GM21515 (cell line): ENCODE data around the gene PHF24.
"Not testable (repeated sequence)": the region's sequence is repeated elsewhere in the genome, so short reads cannot be mapped to it uniquely, and the experiment has no call there.

Experiments used
- ATAC-seq: cut with Tn5 transposase; IDR thresholded peaks from one replicate; pipeline ENCODE4 v1.9.1; 2021; ENCODE audit not compliant: unreplicated experiment

PHF24 gene

GRCh38 chr9:34996181-34996904 lies 38.3 kb downstream of the PHF24 start:
- ATAC-seq = no peak

DNA sequence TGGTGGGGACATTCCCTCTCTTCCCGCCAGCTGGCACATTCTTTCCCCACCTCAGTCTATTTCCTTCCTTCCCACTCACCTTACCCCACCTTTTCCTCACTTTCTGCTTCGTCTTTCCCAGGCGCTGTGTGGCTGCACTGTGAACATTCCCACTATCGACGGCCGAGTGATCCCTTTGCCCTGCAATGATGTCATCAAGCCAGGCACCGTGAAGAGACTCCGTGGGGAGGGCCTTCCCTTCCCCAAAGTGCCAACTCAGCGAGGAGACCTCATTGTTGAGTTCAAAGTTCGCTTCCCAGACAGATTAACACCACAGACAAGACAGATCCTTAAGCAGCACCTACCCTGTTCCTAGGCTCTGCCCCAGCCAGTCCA lies 38.8 kb downstream of the PHF24 start:
- ATAC-seq = no peak

DNA sequence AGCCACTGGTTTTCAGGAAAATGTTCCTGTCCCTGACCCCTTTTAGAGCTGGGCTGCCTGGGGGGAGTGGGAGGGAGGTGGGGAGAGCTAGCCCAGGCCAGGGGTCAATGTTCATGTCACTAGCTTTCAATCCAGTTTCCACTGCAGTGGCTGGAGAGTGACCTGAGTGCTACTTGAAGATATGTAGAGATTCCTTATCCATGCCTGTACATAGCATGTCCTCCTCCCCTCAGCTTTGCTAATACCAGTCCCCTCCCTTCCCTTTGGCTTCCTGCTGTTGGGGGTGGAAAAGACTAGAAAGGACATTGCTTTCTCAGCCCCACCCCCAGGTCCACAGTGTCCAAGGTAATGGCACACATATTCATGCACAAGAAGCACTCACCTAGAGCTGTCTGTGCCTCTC lies 39.3 kb downstream of the PHF24 start:
- no peak for ATAC-seq

- no peak for ATAC-seq
Measured at GRCh38 chr9:34998266-34998665, 40.2 kb downstream of the PHF24 start.

- no peak for ATAC-seq
Measured at GRCh38 chr9:34999576-34999975, 41.5 kb downstream of the PHF24 start.

GRCh38 chr9:35000535-35001284 lies 42.6 kb downstream of the PHF24 start:
- no peak for ATAC-seq

GRCh38 chr9:35001285-35001677 lies 43.2 kb downstream of the PHF24 start:
- ATAC-seq = no peak

- ATAC-seq = no peak
Measured at GRCh38 chr9:35001803-35002502, 43.9 kb downstream of the PHF24 start.

- no peak for ATAC-seq
Measured at GRCh38 chr9:35002623-35003022, 44.5 kb downstream of the PHF24 start.

GRCh38 chr9:35004299-35004698 lies 46.2 kb downstream of the PHF24 start:
- not testable (repeated sequence) for ATAC-seq

DNA sequence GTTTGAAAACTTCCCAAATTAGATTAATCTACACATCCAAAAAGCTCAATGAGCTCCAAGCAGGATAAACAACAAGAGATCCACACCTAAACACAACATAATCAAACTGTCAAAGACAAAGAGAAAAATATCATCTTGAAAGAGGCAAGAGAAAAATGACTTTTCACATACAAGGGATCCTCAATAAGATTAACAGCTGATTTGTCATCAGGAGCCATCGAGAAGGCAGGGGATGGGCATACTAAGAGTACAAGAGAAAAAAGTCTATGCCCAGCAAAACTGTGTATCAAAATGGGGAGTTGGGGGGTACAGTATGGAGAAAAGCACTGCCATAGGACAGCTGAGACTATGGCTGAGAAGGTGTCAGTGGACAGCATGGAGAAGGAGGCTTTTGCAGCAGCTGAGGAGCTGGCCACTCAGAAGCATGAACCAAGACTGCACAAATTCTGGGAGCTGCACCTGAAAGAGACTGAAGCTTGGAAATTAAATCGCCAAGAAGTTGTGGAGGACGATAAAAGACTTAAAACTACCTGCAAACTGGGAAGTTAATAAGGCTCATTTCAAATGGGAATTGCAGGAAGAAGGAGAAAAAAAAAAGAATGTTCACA lies 52.4 kb downstream of the PHF24 start:
- ATAC-seq = no peak

GRCh38 chr9:35014517-35014916 lies 56.4 kb downstream of the PHF24 start:
- ATAC-seq = no peak

DNA sequence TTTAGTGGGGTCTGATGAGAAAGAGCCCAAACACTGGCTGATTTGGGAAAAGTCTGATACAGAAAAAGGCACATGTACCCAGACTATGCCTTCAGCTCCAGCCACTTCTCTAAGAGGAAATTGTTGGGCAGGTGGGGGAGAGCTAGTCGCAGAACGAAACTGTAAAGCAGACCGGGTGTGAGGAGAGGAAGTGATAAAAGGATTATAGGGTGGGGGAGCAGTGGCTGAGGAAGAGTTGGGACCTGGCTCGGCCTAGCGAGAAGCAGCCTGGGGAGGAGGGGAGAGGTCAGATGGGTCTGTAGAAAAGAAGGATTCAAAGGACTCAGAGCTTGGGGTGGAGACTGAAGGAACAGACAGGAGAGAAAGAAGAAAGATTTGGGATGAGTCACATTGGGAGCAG lies 65.4 kb downstream of the PHF24 start:
- not testable (repeated sequence) for ATAC-seq

GRCh38 chr9:35026671-35027070 lies 68.6 kb downstream of the PHF24 start:
- ATAC-seq = no peak

DNA sequence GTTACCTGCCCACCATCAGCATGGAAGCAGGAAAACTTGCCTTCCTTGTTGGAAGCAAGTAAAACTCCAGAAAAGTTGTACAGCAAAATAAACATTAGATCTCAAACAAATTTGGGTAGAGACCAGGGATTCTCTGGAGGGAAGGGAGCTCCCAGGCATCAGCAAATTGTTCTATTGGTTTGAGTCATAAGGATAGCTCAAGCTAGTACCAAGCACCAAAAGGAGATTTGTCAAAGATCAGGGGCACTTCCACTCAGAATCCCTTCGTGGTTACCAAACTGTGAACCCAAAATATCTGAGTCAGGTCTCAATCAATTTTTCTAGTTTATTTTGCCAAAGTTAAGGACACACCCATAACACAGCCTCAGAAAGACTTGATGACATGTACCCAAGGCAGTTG lies 69.3 kb downstream of the PHF24 start:
- ATAC-seq = no peak

DNA sequence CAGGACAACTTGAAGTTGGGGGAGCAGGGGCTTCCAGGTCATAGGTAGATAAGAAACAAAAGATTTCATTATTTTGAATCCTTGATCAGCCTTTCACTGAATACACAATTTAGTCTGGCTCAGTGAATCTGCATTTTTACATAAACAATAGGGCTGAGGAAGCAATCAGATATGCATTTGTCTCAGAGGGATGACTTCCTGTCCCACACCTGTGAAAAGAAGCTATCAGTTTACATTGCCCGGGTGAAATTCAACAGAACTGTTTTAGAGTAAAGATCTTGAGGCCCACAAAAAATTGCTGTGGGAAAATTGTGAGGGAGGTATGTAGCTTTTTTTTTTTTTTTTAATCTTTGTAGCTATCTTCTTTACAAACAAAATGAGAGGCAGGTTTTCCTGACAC lies 69.8 kb downstream of the PHF24 start:
- no peak for ATAC-seq

GRCh38 chr9:35028341-35028740 lies 70.3 kb downstream of the PHF24 start:
- no peak for ATAC-seq

DNA sequence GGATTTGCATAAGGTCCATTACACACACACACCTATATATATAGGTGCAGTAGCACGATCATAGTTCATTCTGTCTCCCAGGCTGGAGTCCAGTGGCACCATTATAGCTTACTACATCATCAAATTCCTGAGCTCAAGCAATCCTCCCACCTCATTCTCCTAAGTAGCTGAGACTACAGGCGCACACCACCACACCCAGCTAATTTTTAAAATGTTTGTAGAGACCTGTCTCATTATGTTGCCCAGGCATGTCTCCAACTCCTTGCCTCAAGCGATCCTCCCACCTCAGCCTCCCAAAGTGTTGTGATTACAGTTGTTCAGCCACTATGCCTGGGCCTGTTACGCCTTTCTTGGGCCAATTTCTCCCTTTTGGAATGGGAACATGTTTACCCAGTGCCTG lies 71.2 kb downstream of the PHF24 start:
- ATAC-seq = no peak

- no peak for ATAC-seq
Measured at GRCh38 chr9:35029852-35030251, 71.8 kb downstream of the PHF24 start.
